NCI-H2081 (cell line): ENCODE measurements around the gene NOTCH4.
"Not testable (repeated sequence)": the region's sequence is repeated elsewhere in the genome, so short reads cannot be mapped to it uniquely, and the experiment has no call there.

ENCODE experiments used
- DNase-seq, 2 experiments: peaks; one replicate each; lab custom pipeline; 2025; lab: John Stamatoyannopoulos, UW

The NOTCH4 gene

DNA sequence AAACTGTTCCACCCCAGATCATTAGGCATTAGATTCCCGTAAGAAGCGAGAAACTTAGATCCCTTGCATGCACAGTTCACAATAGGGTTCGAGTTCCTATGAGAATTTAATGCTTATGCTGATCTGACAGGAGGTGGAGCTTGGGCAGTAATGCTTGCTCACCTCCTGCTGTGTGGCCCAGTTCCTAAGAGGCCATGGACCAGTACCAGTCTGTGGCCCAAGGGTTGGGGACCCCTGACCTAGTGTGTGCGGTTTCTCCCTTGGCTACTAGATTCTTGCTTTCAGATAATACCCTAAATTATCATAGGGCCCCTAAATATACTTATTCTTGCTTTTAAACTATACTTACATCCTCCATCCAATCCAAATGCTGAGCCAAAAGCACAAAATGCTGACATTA is 29.5 kb downstream of the NOTCH4 start:
- no peak for DNase-seq

DNA sequence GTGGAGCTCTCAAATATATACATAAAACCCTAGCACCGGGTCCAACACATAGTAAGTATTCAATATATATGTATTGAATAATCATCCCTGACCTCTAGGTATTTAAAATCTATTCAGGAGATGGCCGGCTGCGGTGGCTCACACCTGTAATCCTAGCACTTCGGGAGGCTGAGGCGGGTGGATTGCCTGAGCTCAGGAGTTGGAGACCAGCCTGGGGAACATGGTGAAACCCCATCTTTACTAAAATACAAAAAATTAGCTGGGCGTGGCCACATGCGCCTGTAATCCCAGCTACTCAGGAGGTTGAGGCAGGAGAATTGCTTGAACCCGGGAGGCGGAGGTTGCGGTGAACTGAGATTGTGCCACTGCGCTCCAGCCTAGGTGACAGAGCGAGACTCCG is 30.8 kb downstream of the NOTCH4 start:
- DNase-seq: not testable (repeated sequence)

DNA sequence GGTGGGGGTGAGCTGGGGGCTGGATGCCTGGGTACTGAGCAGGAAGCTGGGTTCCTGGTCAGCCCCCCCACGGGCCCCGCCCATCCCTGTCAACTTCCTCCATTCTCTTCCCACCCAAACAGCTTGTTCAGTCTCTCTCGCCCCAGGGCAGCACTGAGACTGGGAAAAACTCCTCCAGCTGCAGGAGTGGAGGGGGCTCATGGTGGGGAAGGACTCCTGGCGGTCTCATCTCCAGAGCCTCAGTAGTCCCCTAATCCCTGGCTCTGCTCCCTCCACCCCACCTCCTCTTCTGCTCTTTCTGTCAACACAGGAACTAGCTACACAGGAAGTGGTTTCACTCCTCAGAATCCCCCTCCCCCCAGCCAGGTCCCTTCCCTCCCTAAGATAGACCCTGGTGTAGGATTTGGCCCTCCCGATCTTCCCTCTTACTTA is 31.2 kb downstream of the NOTCH4 start, which contains the start of gene GPSM3:
Gene GPSM3 (minus strand): TSS at position 36 of the 432 bp plus-strand sequence. CDS start 130 bp downstream, outside the sequence.
- no peak for DNase-seq

DNA sequence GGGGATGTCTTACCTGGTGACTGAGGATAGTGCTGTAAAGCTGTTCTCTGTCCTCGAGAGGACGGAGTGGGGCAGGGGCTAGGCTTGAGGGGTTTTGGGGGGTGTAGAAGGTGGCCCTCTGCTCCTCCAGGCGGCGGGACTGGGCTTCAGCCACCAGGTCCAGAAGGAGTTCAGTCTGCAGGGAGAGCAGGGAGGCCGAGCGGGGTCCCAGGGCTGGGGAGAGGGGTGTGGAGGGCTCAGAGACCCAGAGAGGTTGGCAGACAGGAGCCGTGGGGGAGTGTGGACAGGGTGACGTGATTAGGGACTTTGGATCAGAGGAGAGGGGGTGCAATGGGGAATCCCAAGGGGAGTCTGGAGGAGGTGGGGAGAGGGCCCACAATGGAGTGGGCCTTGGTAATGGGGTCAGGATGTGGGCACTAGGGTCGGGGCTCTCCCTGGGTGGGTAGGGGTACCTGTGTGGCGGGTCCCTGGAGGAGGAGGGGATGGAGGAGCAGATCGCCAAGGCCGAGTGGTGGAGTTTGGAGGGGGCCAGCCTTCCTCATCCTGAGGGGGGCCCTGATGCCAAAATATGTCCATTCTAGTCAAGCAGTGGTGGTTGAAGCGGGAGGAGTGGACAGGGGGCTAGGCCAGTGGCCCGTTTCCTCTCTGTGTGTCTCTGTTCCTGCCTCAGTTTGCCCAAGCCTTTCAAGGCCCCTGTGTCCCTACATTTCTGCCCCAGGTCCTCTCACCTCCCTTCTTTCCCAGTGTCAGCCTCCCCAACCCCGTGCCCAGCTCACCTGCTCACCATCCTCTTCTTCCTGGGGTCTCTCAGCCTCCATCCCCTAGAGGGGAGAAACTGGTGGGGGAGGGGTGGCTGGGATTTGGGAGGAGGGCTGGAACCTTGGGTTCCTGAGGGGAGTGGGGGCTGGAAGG is 31.9 kb downstream of the NOTCH4 start:
- DNase-seq: no peak

DNA sequence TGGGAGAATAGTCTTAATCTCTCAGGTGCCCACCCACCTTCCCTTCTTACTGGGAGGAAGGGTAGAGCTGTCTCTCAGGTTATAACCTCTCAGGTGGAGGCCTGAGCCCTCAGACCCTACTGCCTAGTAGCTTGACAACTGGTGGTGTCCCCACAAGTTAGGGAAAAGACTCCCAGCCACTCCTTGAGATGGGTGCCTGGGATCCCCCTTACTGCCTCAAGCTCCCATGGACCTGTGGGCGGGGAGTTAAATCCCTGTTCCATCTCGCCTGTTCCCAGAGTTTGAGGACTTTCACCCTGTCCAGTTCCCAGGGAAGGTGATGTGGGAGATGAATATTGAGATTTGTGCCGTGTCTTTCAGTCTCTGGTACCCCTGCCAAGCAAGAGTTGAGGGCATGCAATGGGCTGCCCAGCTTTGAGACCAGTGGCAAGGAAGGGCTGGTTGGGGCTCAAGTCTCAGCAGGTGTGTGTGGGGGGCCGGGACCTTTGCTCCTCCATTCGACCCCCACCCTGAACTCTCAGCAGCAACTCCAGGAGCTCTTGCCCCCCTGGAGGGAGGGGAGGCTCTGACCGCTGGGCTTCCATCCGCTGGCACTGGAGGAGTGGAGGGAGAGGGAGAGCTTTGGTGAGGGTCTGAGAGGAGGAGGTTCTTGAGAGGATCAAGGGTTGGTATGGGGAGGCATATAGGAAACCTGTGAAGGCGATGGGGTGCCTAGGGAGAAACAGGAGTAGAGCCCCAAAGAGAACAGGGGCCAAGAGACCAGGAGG is 32.8 kb downstream of the NOTCH4 start:
- DNase-seq: no peak

DNA sequence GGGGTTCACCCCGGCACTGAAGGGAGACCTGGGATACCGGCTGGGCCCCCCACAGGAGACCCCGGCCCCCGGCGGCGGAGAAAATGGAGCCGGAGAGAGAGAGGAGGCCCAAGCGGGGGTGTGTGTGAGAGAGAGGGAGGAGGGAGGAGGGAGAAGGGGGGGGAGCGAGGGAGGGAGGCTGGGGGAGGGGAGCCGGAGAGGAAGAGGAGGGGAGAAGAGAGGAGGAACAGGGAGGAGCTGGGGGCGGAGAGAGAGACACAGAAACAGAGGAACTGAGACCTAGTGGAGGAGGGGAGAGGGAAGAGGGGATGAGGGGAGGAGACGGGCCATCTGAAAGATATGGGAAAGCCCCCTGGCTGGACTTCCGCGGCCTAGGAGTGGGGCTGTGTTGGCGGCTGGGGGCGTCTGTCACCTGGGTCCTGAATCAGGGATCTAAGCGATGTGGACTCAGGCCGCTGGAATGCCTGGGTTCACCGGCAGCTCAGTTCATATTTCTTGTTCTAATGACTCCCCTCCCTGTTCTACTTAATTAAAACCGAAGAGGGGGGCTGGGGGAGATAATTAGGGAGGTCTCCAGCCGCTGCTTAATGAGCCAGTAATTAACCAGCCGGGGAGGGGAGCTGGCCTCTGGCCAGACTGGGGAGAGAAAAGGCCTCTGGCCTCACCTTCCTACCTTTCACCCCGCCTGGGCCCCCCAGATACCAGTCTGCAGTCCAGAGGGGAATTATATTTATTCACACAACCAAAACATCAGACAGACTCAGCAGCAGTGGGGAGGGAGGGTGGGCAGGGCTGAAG is 33.6 kb downstream of the NOTCH4 start, which contains the start of gene PBX2:
Gene PBX2 (minus strand): TSS at position 149 of the 798 bp plus-strand sequence. CDS start 287 bp downstream, outside the sequence.
- peak; percentile 66 to 71 for DNase-seq

DNA sequence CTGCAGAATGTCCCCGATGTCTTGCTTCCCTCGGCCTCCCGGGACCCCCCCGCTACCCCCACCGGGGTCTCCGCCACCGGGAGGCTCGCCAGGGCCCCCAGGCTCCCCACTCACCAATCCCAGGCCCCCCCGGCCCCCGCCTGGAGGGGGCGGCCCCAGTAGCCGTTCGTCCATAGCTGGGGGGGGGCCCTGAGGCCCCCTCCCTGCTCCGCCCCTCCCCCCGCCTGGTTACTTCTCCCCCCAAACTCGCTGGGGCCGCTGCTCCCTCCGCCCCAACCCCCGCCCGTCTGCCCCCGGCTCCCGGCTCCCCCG is 34.2 kb downstream of the NOTCH4 start:
- DNase-seq: no peak

DNA sequence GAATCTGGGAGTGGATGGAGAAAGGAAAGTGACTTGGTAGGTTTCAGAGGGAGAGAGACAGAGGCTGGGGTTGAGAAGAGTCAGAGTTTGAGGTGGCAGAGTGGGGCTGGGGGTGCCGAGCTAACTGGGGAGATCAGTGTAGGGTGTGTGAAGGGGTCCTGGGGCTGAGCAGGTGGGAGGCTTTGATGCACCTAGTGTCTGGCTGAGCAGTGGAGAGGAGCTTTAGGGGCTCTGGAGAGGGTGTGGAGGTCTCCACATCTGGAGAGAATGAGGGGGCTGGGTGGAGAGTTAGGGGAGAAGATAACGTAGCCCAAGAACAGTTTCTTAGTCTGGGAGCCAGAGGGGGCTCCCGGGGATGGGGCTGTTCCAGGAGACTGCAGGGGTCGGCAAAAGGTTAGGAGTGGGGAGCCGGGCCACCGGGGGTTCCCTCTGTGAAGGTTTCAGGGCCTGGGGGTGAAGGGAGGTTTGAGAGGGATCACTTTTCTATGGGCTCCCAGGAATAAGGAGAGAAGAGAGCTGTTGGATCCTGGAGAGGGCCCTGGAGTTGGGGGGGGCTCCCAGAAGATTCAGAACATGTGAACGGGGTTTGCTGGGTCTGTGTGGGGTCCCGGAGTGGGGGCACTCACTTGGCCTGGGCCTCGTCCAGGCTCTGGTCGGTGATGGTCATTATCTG is 34.7 kb downstream of the NOTCH4 start:
- no peak for DNase-seq

DNA sequence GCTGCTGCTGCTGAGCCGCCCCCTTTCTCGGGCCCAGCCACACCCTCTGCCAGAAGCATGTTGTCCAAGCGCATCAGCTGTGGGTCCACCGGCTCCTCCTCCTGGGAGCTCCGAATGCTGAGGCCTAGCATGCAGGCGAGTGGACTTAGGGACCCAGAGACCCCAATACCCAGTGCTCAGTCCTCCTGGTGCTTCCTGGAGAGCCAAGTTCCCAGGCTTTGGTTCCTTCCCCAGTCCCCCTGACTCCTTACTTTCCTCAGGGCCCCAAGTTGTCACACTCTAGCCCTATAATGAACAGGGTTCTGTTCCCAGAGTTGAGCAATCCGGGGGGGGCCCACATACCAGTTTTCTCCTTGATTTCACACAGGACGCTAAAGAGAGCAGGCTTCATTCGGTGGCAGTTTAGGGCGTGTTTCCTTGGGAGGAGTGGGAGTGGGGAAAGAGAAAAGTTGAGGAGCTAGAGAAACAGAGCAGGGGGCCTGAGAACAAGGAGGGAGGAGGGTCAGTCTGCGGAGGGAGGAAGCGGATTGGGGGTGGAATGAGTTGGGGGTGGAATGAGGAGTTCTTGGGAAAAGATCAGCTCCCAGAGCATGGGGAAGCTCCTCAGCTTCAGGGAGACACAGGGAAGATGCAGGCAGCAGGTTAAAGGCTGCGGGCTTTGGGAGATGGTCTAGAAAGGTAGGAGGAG is 35.3 kb downstream of the NOTCH4 start:
- DNase-seq: no peak

DNA sequence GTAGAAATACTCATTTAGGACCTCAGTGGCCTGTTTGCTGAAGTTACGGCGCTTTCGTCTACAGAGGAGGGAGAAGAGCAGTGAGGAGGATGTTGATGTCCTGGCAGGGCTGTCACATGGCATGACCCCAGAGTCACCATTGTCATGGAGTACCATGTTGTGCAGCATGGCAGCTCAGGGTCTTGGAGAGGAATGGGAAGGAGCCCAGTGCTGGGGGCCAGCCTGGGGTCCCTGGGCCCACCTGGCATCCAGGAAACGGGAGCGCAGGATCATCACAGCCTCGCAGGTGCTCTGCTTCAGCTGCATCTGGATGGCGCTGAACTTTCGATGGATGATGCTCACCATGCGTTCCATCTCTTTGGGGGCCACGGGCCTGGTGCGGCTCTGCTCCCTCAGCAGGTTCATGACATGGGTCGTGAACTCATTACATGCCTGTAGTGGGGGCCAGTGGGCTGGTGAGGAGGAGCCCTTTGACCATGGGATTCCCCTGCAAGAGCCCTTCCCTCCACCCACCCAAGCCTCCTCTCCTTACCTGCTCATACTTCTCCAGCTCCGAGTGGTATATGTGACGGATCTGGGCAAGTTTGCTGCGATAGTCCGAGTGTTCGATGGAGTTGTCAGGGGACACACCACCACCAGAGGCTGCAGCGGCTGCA is 36.0 kb downstream of the NOTCH4 start:
- not testable (repeated sequence) for DNase-seq

DNA sequence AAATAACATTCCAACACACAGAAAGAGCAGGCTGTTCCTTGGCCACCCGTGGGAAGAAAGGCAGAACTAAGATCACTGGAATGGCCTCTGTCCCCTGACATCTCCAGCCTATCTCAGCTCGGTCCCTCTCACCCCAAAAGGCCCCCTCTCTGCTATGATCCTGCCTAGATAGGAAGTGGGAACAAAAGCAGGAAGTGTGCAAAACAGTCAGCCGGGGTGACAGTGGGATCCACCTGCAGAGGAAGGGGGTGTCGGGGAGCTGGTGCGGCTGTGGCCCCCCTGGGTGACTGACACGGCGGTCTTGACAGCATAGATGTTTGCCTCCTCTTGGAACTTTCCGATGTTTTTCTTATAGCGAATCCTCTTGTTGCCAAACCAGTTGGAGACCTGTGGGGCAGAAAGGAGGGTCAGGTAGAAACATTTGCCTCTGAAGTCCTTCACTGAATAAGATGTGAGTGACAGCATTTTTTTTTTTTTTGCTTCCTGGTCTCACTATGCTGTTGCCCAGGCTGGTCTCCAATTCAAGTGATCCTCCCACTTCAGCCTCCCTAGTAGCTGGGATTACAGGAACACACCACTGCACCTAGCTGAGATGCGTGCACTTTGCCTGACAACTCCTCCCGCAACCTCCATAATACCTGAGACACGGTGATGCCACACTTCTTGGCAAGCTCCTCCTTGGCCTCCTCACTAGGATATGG is 36.7 kb downstream of the NOTCH4 start:
- no peak for DNase-seq

DNA sequence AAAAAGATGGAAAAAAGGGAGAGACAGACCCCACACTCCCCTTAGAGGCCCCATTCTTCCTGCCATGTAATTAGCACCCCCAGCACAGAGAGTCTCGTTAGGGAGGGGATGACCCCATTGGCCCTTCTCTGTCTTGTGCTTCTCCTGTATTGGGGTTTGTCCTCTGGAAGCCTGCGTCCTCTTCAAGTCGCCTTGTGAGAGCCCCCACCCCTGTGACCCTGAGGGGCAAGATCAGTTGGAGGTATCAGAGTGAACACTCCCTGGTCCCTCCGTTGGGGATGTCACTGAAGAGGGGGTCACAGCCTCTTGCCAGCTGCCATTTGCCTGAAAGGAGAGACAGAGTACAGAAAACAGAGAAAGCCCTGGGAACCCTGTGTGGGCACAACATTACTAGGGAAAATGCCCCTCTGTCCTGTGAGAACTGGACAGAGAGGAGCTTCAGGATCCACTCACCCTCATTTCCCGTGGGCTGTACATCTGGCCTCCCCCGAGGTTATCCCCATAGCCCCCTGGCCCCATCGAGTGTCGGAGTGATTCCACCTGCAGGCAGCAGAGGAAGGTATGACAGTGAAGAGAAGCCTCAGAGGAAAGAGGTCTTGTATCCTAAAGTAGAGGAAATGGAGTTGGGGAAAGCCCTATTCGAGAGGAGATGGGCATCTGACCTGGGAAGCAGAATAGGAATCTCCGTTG is 37.6 kb downstream of the NOTCH4 start:
- not testable (repeated sequence) for DNase-seq

DNA sequence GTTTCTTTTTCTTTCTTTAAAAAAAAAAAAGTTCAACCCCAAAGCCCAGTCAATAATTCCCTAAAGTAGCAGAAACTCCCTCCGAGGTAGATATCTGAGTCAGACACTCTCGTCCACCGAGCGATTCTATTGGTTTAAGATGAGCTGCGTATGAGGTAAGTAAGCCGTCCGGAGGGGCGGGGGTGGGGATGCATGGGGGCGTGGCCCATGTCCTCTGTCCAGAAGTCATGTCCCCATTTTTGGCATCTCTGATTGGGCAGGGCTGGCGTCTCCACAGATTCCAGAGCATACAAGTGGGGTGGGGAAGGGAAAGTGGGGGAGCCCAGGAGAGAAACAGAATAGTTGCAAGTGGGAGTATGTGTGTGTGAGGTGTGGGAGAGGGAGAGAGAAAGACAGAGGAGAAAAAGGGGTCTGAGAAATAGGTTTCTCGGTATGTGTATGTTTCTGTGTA is 38.2 kb downstream of the NOTCH4 start:
- not testable (repeated sequence) for DNase-seq

DNA sequence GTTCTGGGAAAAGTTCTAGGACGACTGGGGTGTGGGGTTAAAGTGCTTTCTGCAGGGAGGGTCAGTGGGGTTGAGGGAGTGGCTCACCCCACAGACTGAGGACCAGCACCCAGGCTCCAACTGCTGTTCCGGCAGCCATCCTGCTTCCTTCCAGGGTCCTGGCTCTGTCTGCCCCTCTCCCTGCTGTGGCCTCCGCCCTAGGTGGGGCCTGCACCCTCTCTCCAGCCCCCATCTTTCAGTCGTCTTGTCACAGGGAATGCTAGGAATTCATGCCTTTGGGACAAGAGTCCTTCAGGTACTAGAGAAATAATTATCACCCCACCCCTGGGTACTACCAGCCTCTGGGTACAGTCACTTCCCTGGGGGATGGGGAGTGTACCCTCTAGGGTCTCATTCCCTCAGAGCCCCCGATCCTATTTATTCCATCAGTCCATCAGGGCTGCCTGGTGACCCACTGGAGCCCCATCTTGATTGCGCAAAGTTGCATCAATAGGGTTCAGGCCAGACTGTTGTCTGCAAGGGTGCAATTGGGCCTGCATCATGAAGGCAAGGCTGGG is 39.7 kb downstream of the NOTCH4 start, which contains the start of gene AGER:
Gene AGER (minus strand): TSS at position 170 of the 557 bp plus-strand sequence. CDS start 31 bp downstream, at position 139.
- no peak for DNase-seq

DNA sequence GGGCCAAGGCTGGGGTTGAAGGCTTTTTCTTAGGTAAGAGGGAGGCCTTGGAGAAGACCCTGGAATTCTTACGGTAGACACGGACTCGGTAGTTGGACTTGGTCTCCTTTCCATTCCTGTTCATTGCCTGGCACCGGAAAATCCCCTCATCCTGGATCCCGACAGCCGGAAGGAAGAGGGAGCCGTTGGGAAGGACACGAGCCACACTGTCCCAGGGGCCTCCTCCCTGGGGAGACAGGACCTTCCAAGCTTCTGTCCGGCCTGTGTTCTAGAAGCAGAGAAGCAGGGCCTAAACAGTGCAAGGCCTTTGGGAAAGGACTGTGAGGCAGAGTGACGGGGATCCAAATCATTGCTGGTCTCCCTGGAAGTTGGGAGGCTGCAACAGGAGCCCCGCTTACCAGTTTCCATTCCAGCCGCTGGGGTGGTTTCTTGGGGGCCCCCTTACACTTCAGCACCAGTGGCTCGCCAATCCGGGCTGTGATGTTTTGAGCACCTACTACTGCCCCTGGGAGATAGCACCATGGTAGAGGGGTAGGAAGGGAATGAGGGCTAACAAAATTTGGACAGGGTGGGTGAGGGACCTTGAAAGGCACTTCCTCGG is 40.3 kb downstream of the NOTCH4 start:
- DNase-seq: no peak

DNA sequence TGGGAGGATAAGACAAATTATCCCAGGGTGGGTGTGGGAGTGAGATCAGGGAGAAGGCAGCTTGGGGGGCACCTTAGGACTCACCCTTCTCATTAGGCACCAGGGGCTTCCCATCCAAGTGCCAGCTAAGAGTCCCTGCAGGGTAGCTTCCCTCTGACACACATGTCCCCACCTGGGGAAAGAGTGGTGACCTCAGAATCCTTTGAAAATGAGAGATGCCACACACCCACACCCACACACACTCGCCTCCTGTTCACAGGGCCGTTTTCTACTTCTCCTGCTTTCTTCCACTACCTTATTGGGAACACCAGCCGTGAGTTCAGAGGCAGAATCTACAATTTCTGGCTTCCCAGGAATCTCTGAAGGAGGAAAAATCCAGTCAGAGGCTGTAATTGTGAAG is 40.8 kb downstream of the NOTCH4 start:
- DNase-seq: no peak

DNA sequence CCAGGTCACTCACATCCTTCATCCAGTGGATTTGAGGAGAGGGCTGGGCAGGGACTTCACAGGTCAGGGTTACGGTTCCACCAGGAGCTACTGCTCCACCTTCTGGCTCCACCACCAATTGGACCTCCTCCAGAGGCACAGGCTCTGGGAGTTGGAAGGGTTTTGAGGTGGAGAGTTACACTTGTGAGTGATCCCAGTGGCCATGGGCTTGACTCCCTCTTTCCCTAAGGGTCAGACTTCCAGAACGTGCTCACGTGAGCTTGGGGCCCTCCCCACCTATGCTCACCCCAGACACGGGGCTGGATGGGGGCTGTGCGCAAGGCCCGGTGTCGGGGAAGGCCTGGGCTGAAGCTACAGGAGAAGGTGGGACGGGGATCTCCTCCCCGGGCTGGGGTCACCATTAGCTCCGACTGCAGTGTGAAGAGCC is 41.3 kb downstream of the NOTCH4 start:
- no peak for DNase-seq

DNA sequence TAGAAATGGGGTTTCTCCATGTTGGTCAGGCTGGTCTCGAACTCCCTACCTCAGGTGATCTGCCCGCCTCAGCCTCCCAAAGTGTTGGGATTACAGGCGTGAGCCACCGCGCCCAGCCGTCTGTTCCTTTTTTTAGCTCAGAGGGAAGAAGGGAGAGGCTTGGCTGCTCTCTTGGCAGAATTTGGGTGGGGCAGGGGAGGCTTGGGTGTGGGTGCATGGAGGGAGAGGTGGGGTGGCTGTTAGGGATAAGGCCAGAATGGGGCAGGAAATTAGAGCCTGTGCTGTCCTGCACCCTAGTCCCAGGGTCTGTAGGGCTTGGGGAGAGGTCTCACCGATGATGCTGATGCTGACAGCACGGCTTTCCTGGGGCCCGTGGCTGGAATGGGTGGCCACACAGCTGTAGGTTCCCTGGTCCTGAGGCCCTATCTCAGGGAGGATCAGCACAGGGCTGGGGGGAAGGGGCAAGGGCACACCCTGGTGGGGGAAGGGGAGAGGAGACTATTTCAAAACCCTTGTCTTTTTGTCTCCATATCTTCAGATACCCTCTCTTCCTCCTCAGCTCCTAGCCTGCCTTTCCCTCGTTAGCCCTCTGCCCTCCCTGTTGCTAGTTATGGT is 41.8 kb downstream of the NOTCH4 start:
- no peak for DNase-seq
